Activated CD8-positive, alpha-beta memory T cell treated with anti-CD3 and anti-CD28 coated beads, Interleukin-2, amount 50 U/mL, for 24 hours (primary cell): ENCODE results near the gene PLEKHJ1.

Source experiments
- DNase-seq: peaks from one replicate; pipeline ENCODE4 v3.0.0-alpha.2; 2020; ENCODE audit errors: extremely low read depth

PLEKHJ1 gene

GRCh38 chr19:2198317-2198716, 37.8 kb downstream of the PLEKHJ1 start:
- DNase-seq: no peak

GRCh38 chr19:2197270-2197669, 38.9 kb downstream of the PLEKHJ1 start:
- DNase-seq: no peak

- no peak for DNase-seq
Measured at GRCh38 chr19:2195914-2196313, 40.2 kb downstream of the PLEKHJ1 start.

GRCh38 chr19:2195361-2195760, 40.8 kb downstream of the PLEKHJ1 start:
- DNase-seq: no peak

- no peak for DNase-seq
Measured at GRCh38 chr19:2194513-2195078, 41.5 kb downstream of the PLEKHJ1 start.

GRCh38 chr19:2193807-2194206, 42.3 kb downstream of the PLEKHJ1 start:
- no peak for DNase-seq

GRCh38 chr19:2192862-2193261, 43.3 kb downstream of the PLEKHJ1 start:
- no peak for DNase-seq

GRCh38 chr19:2191456-2192310, 44.4 kb downstream of the PLEKHJ1 start:
- DNase-seq: no peak

- no peak for DNase-seq
Measured at GRCh38 chr19:2190848-2191455, 45.2 kb downstream of the PLEKHJ1 start.

- no peak for DNase-seq
Measured at GRCh38 chr19:2189880-2190279, 46.2 kb downstream of the PLEKHJ1 start.

- DNase-seq: no peak
Measured at GRCh38 chr19:2188708-2189385, 47.3 kb downstream of the PLEKHJ1 start.

GRCh38 chr19:2187159-2187558, 49.0 kb downstream of the PLEKHJ1 start:
- DNase-seq: no peak

GRCh38 chr19:2186071-2186846, 49.9 kb downstream of the PLEKHJ1 start:
- DNase-seq: no peak

GRCh38 chr19:2185734-2186070, 50.4 kb downstream of the PLEKHJ1 start:
- DNase-seq: no peak

GRCh38 chr19:2184422-2184975, 51.6 kb downstream of the PLEKHJ1 start:
- no peak for DNase-seq
